ENCODE measurements around the gene E2F4. TPM values are rescaled to one million over a fixed set of nuclear protein-coding genes. Genes with fewer than 3 reads are reported as not detected.

Gene E2F4
- total and polyA plus RNA-seq, 9 of the 15 experiments (the other 6 are each of a cell fraction or from before 2014, with no cell fraction given), result 9.7 to 139 (median 106) TPM

DNA sequence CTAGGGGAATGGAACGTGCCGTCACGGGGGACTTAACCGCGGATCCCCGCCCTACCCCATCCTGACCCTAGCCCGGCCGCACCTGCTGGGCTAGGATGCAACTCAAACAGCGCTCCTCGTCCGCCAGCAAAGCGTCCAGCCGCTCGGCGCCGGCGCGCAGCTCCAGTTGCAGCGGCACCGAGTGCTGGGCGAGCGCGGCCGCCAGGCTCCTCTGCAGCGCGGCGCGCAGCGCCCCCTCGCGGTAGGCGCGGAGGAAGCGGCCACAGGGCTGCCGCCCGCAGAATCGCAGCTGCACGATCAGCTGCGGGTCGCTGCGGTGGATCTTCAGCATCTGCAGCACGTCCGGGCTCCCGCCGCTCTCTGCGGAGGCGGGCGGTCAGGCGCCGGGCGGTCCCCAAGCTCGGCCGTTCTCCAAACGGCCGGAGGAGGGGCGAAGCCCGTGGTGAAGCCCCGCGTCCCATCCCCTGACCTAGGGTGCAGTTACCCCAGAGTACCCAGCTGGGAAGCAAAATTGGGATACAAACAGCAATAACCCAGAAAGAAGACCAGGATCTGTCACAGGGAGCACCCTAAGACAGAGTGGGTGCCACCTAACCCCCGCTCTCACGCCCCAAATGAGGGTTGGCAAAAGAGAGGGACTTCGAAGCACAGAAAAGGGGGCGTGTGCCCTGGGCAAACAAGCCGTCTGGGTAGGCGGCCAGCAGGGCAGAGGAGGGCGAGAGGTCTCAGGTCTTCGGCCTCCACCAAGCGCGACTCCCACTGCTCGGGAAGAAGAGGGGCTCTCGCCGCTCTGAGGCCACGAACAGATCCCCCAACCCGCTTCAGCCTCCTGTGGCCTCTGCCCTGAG, 36.4 kb upstream of the E2F4 start (continued):
- TF ChIP-seq NR1H2 (CRISPR knock-in tag; IDR thresholded peaks at IDR 0.05) (no peak), ZNF24 (IDR thresholded peaks at IDR 0.05) (peak; percentile 51; the same call in 1 of the 2 replicates), ZKSCAN8 (CRISPR knock-in tag; IDR thresholded peaks at IDR 0.05) (no peak), ZNF668 (CRISPR knock-in tag; IDR thresholded peaks at IDR 0.05) (no peak), GABPA (tag; conservative IDR thresholded peaks at IDR 0.05; ENCODE audit: low read depth) (no peak), CBX2 (IDR thresholded peaks at IDR 0.05; ENCODE audit: insufficient read depth, low read length, poor library complexity, severe bottlenecking) (no peak), YBX1 (IDR thresholded peaks at IDR 0.05) (no peak), SREBF1 (IDR thresholded peaks at IDR 0.05; ENCODE audit: borderline replicate concordance, low read depth, low read length) (no peak), KDM2B (CRISPR knock-in tag; IDR thresholded peaks at IDR 0.05) (peak; percentile 9; the same call in 1 of the 2 replicates), ZNF444 (CRISPR knock-in tag; IDR thresholded peaks at IDR 0.05) (no peak)
- TF ChIP-seq, protein P1, sequence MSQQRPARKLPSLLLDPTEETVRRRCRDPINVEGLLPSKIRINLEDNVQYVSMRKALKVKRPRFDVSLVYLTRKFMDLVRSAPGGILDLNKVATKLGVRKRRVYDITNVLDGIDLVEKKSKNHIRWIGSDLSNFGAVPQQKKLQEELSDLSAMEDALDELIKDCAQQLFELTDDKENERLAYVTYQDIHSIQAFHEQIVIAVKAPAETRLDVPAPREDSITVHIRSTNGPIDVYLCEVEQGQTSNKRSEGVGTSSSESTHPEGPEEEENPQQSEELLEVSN (IDR thresholded peaks at IDR 0.05; ENCODE audit: borderline replicate concordance in 1 of 2, extremely low read depth in 1 of 2, insufficient read depth in 1 of 2, insufficient read length in 1 of 2, low read depth in 1 of 2, low read length in 1 of 2, poor library complexity in 1 of 2, severe bottlenecking in 1 of 2), result peak in 1 of 2 experiments; percentile 44
- TF ChIP-seq, protein P2, sequence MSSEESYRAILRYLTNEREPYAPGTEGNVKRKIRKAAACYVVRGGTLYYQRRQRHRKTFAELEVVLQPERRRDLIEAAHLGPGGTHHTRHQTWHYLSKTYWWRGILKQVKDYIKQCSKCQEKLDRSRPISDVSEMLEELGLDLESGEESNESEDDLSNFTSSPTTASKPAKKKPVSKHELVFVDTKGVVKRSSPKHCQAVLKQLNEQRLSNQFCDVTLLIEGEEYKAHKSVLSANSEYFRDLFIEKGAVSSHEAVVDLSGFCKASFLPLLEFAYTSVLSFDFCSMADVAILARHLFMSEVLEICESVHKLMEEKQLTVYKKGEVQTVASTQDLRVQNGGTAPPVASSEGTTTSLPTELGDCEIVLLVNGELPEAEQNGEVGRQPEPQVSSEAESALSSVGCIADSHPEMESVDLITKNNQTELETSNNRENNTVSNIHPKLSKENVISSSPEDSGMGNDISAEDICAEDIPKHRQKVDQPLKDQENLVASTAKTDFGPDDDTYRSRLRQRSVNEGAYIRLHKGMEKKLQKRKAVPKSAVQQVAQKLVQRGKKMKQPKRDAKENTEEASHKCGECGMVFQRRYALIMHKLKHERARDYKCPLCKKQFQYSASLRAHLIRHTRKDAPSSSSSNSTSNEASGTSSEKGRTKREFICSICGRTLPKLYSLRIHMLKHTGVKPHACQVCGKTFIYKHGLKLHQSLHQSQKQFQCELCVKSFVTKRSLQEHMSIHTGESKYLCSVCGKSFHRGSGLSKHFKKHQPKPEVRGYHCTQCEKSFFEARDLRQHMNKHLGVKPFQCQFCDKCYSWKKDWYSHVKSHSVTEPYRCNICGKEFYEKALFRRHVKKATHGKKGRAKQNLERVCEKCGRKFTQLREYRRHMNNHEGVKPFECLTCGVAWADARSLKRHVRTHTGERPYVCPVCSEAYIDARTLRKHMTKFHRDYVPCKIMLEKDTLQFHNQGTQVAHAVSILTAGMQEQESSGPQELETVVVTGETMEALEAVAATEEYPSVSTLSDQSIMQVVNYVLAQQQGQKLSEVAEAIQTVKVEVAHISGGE (CRISPR knock-in tag; IDR thresholded peaks at IDR 0.05), result no peak
- TF ChIP-seq, protein P3, sequence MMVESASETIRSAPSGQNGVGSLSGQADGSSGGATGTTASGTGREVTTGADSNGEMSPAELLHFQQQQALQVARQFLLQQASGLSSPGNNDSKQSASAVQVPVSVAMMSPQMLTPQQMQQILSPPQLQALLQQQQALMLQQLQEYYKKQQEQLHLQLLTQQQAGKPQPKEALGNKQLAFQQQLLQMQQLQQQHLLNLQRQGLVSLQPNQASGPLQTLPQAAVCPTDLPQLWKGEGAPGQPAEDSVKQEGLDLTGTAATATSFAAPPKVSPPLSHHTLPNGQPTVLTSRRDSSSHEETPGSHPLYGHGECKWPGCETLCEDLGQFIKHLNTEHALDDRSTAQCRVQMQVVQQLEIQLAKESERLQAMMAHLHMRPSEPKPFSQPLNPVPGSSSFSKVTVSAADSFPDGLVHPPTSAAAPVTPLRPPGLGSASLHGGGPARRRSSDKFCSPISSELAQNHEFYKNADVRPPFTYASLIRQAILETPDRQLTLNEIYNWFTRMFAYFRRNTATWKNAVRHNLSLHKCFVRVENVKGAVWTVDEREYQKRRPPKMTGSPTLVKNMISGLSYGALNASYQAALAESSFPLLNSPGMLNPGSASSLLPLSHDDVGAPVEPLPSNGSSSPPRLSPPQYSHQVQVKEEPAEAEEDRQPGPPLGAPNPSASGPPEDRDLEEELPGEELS (CRISPR knock-in tag; IDR thresholded peaks at IDR 0.05; ENCODE audit: borderline replicate concordance), result no peak
- TF ChIP-seq, protein P4, sequence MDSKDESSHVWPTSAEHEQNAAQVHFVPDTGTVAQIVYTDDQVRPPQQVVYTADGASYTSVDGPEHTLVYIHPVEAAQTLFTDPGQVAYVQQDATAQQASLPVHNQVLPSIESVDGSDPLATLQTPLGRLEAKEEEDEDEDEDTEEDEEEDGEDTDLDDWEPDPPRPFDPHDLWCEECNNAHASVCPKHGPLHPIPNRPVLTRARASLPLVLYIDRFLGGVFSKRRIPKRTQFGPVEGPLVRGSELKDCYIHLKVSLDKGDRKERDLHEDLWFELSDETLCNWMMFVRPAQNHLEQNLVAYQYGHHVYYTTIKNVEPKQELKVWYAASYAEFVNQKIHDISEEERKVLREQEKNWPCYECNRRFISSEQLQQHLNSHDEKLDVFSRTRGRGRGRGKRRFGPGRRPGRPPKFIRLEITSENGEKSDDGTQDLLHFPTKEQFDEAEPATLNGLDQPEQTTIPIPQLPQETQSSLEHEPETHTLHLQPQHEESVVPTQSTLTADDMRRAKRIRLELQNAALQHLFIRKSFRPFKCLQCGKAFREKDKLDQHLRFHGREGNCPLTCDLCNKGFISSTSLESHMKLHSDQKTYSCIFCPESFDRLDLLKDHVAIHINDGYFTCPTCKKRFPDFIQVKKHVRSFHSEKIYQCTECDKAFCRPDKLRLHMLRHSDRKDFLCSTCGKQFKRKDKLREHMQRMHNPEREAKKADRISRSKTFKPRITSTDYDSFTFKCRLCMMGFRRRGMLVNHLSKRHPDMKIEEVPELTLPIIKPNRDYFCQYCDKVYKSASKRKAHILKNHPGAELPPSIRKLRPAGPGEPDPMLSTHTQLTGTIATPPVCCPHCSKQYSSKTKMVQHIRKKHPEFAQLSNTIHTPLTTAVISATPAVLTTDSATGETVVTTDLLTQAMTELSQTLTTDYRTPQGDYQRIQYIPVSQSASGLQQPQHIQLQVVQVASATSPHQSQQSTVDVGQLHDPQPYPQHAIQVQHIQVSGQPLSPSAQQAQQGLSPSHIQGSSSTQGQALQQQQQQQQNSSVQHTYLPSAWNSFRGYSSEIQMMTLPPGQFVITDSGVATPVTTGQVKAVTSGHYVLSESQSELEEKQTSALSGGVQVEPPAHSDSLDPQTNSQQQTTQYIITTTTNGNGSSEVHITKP (IDR thresholded peaks at IDR 0.05; ENCODE audit: partially characterized antibody), result no peak
